Testis (tissue), 2 donors: ENCODE data around the gene PDE8B.

Experiments
- CTCF ChIP-seq, 3 experiments: fragments of 450-650 bp in 2 of 3; fragments of 200-600 bp in 1 of 3; sonication (generic) in 1 of 3; IDR thresholded peaks; one replicate each; pipeline ENCODE4 v1.5.1; 2016 to 2019; ENCODE audit warnings: antibody characterized with exemption in 3 of 3, mild to moderate bottlenecking in 2 of 3, moderate library complexity in 1 of 3
- POLR2A ChIP-seq: fragments of 450-650 bp; IDR thresholded peaks from one replicate; pipeline ENCODE4 v1.6.1; 2017; ENCODE audit warnings: antibody characterized with exemption, mild to moderate bottlenecking, moderate library complexity

GRCh38 chr5:77390795-77391194, 180.3 kb downstream of the PDE8B start:
- TF ChIP-seq CTCF (IDR thresholded peaks at IDR 0.05) (no peak), POLR2A (no peak)
